ENCODE measurements around the gene POLA2. TPM values are rescaled to one million over a fixed set of nuclear protein-coding genes. Genes with fewer than 3 reads are reported as not detected.

Gene POLA2
- total RNA-seq, 1 experiment from 2014 or later, result 37.7 TPM

DNA sequence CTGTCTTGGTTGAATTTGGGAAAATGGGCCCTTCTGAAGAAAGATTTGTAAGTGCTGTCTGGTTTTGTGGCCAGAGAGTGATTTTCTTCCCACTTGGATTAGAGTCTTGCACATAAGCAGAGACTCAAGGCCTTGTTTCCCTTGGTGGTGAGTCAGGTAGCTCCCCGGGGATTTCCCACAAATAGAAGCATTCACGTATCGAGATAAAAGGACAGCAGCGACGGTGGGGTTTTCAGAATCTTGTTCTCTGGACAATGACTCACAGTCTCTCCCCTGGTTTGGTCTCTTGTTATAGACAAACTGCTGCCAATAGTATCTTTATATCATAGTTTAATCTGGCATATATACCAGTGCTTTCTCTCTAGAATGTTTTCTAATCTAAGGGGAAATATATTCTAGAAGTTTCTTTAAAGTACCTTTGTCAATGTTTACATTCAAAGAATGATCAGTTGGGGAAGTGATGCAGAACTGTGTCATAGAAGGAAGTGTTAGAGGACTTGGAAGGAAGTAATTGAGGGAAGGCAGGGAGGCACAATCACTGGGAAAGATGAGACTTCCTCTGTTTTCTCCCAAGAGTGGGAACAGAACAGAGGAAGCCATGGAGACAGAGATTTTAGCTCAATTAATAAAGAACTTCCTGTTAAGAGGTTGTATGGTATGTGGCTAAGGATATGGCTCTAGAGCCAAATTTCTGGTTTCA, 18.1 kb downstream of the POLA2 start:
- Histone ChIP-seq H3K79me1 (ENCODE audit: insufficient read depth, low read depth, low read length, poor library complexity, severe bottlenecking) (no peaks in the 10 kb centered on the region), H3K9me3 (ENCODE audit: control insufficient read depth, low read depth, low read length) (no peaks in the 10 kb centered on the region), H3K27ac (ENCODE audit: insufficient read length, low read depth, low read length) (no peak overlapping the region), H3K23me2 (ENCODE audit: insufficient read length, low read depth, low read length, poor library complexity, severe bottlenecking) (no peaks in the 10 kb centered on the region), H2AK5ac (ENCODE audit: insufficient read length, low read length) (no peak overlapping the region), H2BK15ac (ENCODE audit: low read depth, low read length) (no peak overlapping the region), H3K14ac (ENCODE audit: insufficient read depth, low read length) (no peak overlapping the region), H3K23ac (ENCODE audit: insufficient read length, low read depth, low read length) (no peak overlapping the region), H3K9ac (ENCODE audit: extremely low read depth, insufficient read length, low read length) (no peak overlapping the region), H2BK12ac (ENCODE audit: insufficient read length, low read depth, low read length) (no peak overlapping the region), H2BK120ac (ENCODE audit: low read depth, low read length, poor library complexity, severe bottlenecking) (no peak overlapping the region), H4K20me1 (ENCODE audit: control insufficient read depth, insufficient read depth, insufficient read length) (no peaks in the 10 kb centered on the region), H3K56ac (ENCODE audit: insufficient read length, low read depth, low read length) (no peak overlapping the region), H3K4me2 (ENCODE audit: insufficient read depth, insufficient read length, low read length) (no peak overlapping the region), H3K4ac (ENCODE audit: low read depth, low read length) (no peak overlapping the region), H2BK5ac (ENCODE audit: insufficient read length, low read length) (no peak overlapping the region), H3T11ph (ENCODE audit: low read length) (no peak overlapping the region), H2BK20ac (ENCODE audit: low read depth, low read length, poor library complexity, severe bottlenecking) (no peak overlapping the region), H3K79me2 (ENCODE audit: insufficient read depth, low read length) (no peaks in the 10 kb centered on the region), H4K8ac (replicated peaks; ENCODE audit: insufficient read length, low read depth, low read length) (no peak overlapping the region), H4K5ac (ENCODE audit: insufficient read length, low read depth, low read length) (no peak overlapping the region), H2AFZ (ENCODE audit: low read length) (no peak overlapping the region), H4K91ac (ENCODE audit: insufficient read length, low read depth, low read length) (no peak overlapping the region), H3K4me1 (ENCODE audit: insufficient read depth, low read length) (no peaks in the 10 kb centered on the region), H3K27me3 (ENCODE audit: insufficient read depth, low read length) (no peaks in the 10 kb centered on the region), H3K18ac (ENCODE audit: insufficient read length, low read depth, low read length) (no peak overlapping the region)
- no CpG with 5 or more reads among the region's 5 CpGs for WGBS (ENCODE audit: extremely low coverage, insufficient read length, low lambda C conversion rate)
- no peak for DNase-seq
- no peak overlapping the region for H3K27ac Mint-ChIP-seq
- H3K27me3 Mint-ChIP-seq (ENCODE audit: low read depth), result no peaks in the 10 kb centered on the region
- no peaks in the 10 kb centered on the region for H3K9me3 Mint-ChIP-seq
- H3K4me1 Mint-ChIP-seq, result peaks cover 0 to 3% of the 10 kb centered on the region in 2 experiments; a peak in 1 of 4 replicates
- H3K36me3 Mint-ChIP-seq (ENCODE audit: insufficient read depth in 1 of 3, low read depth in 3 of 3), result peaks cover 27 to 88% (median 78%) of the 10 kb centered on the region in 3 experiments; a peak in 6 of 7 replicates
- H3K4me3 Mint-ChIP-seq, result no peak overlapping the region
- TF ChIP-seq, protein P1, sequence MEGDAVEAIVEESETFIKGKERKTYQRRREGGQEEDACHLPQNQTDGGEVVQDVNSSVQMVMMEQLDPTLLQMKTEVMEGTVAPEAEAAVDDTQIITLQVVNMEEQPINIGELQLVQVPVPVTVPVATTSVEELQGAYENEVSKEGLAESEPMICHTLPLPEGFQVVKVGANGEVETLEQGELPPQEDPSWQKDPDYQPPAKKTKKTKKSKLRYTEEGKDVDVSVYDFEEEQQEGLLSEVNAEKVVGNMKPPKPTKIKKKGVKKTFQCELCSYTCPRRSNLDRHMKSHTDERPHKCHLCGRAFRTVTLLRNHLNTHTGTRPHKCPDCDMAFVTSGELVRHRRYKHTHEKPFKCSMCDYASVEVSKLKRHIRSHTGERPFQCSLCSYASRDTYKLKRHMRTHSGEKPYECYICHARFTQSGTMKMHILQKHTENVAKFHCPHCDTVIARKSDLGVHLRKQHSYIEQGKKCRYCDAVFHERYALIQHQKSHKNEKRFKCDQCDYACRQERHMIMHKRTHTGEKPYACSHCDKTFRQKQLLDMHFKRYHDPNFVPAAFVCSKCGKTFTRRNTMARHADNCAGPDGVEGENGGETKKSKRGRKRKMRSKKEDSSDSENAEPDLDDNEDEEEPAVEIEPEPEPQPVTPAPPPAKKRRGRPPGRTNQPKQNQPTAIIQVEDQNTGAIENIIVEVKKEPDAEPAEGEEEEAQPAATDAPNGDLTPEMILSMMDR (conservative IDR thresholded peaks at IDR 0.05), result no peak

Measured in H9 (cell line).